OCI-LY7 (cell line): ENCODE measurements around the gene NOD2. TPM values are rescaled to one million over a fixed set of nuclear protein-coding genes. Genes with fewer than 3 reads are reported as not detected.

Source experiments
- BruUV-seq: library from RNA; stranded (reverse); fragments of 400-500 nt; replicated peaks from 2 replicates; lab custom pipeline; 2021; lab: Mats Ljungman, UMichigan
- CTCF ChIA-PET: fragments of 300-600 bp; sonication (Branson Sonifier 250); formaldehyde crosslinking; loops from one replicate; lab custom pipeline; 2022; ENCODE audit warnings: antibody characterized with exemption; ENCODE audit not compliant: unreplicated experiment; lab: Charles Lee
- POLR2A ChIA-PET: fragments of 300-600 bp; sonication (Branson Sonifier 250); formaldehyde crosslinking; loops from one replicate; lab custom pipeline; 2022; ENCODE audit warnings: antibody characterized with exemption; lab: Charles Lee
- DNase-seq: peaks from one replicate; pipeline ENCODE4 v3.0.0-alpha.2; 2015; ENCODE audit warnings: low spot score
- H2AFZ ChIP-seq: fragments of 200-600 bp; sonication (generic), shearing (Covaris generic); 2 replicates; pipeline ENCODE4 v1.6.1; 2014; ENCODE audit warnings: mild to moderate bottlenecking, antibody characterized with exemption, low read length, moderate library complexity
- H3K27ac ChIP-seq: fragments of 200-600 bp; sonication (generic); 2 replicates; pipeline ENCODE4 v1.5.1; 2014; ENCODE audit warnings: mixed run types, low read depth, mild to moderate bottlenecking, moderate library complexity, low read length, inconsistent platforms; ENCODE audit not compliant: poor library complexity, severe bottlenecking
- H3K36me3 ChIP-seq: fragments of 200-600 bp; sonication (generic); 2 replicates; pipeline ENCODE4 v1.6.1; 2014; ENCODE audit warnings: mild to moderate bottlenecking, antibody characterized with exemption, low read length, moderate library complexity, mixed read lengths; ENCODE audit not compliant: insufficient read depth
- H3K4me1 ChIP-seq: fragments of 200-600 bp; sonication (generic); 2 replicates; pipeline ENCODE4 v1.5.1; 2014; ENCODE audit warnings: mild to moderate bottlenecking, low read length; ENCODE audit not compliant: insufficient read depth, poor library complexity, severe bottlenecking
- H3K4me2 ChIP-seq: fragments of 200-600 bp; sonication (generic); 2 replicates; pipeline ENCODE4 v1.6.1; 2014; ENCODE audit warnings: mild to moderate bottlenecking, low read length
- H3K4me3 ChIP-seq: fragments of 200-600 bp; sonication (generic); 2 replicates; pipeline ENCODE4 v1.5.1; 2014; ENCODE audit warnings: mild to moderate bottlenecking, low read depth, low read length; ENCODE audit not compliant: poor library complexity, severe bottlenecking
- H3K79me2 ChIP-seq: fragments of 200-600 bp; sonication (generic); 2 replicates; pipeline ENCODE4 v1.6.1; 2016; ENCODE audit warnings: low read depth, mild to moderate bottlenecking, low read length, moderate library complexity, mixed read lengths; ENCODE audit not compliant: insufficient read depth
- H3K9me2 ChIP-seq: fragments of 200-600 bp; sonication (generic); 2 replicates; pipeline ENCODE4 v1.6.1; 2016; ENCODE audit warnings: mild to moderate bottlenecking, low read length, mixed read lengths; ENCODE audit not compliant: insufficient read depth
- H3K9me3 ChIP-seq: fragments of 200-600 bp; sonication (generic); 2 replicates; pipeline ENCODE4 v1.6.1; 2014; ENCODE audit warnings: mild to moderate bottlenecking, mixed run types, low read length, mixed read lengths
- H4K20me1 ChIP-seq: fragments of 200-600 bp; sonication (generic); 2 replicates; pipeline ENCODE4 v1.6.1; 2014; ENCODE audit warnings: mild to moderate bottlenecking, antibody characterized with exemption, low read length, moderate library complexity, mixed read lengths; ENCODE audit not compliant: insufficient read depth
- CTCF ChIP-seq: fragments of 200-600 bp; sonication (generic); conservative IDR thresholded peaks from 2 replicates; pipeline ENCODE4 v1.5.1; 2014; ENCODE audit warnings: mild to moderate bottlenecking, antibody characterized with exemption, low read length, moderate library complexity, mixed read lengths
- EZH2phosphoT487 ChIP-seq: fragments of 200-600 bp; sonication (generic); IDR thresholded peaks from 2 replicates; pipeline ENCODE4 v1.6.1; 2018; ENCODE audit warnings: low read depth, borderline replicate concordance, mild to moderate bottlenecking, mixed run types, antibody characterized with exemption, low read length, moderate library complexity, mixed read lengths
- intact Hi-C: fragments of 100-400 bp; cut with micrococcal nuclease; formaldehyde crosslinking; loops from one replicate; pipeline ENCODE4 v1.10.0; 2022; ENCODE audit not compliant: unreplicated experiment
- total RNA-seq, 2 experiments: library from RNA; depleted of rRNA in 1 of 2; stranded (reverse); fragments of >200 nt in 1 of 2; shearing (Covaris generic) in 1 of 2; gene quantifications; 2 replicates each; pipeline ENCODE4 v1.2.3, GENCODE V29; 2014 to 2022

NOD2 gene
- total RNA-seq, 2 experiments from 2014 or later: not detected

- Histone ChIP-seq H2AFZ (no peak overlapping the region), H3K4me3 (no peak overlapping the region), H3K36me3 (no peaks in the 10 kb centered on the region), H4K20me1 (no peaks in the 10 kb centered on the region), H3K4me1 (no peaks in the 10 kb centered on the region), H3K79me2 (no peaks in the 10 kb centered on the region), H3K27ac (no peak overlapping the region), H3K9me3 (peaks cover 14% of the 10 kb centered on the region; the same call in 1 of the 2 replicates), H3K4me2 (no peak overlapping the region), H3K9me2 (no peaks in the 10 kb centered on the region)
- POLR2A ChIA-PET: interaction anchor here (0.6 to 0.7 kb wide), 2 partner anchors 9 to 1773 kb away, joined by 3 to 10 read pairs; no protein-coding TSS in a partner anchor
- CTCF ChIA-PET: no interaction called here
- TF ChIP-seq EZH2phosphoT487 (no peak), CTCF (no peak)
- DNase-seq: no peak
- BruUV-seq: no TSS peak
- intact Hi-C loops: no loop called here
Measured at GRCh38 chr16:50702725-50703124, 9.3 kb downstream of the NOD2 start.

DNA sequence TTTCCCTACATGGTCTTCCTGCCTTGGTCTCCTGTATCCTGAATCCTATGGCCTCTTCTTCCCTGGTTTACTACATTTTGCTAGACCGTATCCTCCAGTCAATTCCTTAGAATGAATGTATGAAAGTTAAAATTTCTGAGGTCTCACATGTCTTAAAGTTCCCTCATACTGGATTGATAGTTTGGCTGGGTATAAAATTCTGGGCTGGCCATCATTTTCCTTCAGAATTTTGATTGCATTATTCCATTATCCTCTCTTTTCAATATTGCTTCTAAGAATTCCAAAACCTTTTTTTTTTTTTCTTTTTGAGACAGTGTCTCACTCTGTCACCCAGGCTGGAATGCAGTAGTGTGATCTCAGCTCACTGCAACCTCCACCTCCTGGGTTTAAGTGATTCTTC is 10.8 kb downstream of the NOD2 start:
- ChIA-PET CTCF (no interaction called here), POLR2A (no interaction called here)
- Histone ChIP-seq H3K4me1 (no peaks in the 10 kb centered on the region), H3K79me2 (no peaks in the 10 kb centered on the region), H3K9me2 (no peaks in the 10 kb centered on the region), H3K27ac (no peak overlapping the region), H3K4me2 (no peak overlapping the region), H3K36me3 (no peaks in the 10 kb centered on the region), H3K4me3 (no peak overlapping the region), H3K9me3 (peaks cover 14% of the 10 kb centered on the region; the same call in 1 of the 2 replicates), H2AFZ (no peak overlapping the region), H4K20me1 (no peaks in the 10 kb centered on the region)
- intact Hi-C loops: no loop called here
- TF ChIP-seq EZH2phosphoT487 (no peak), CTCF (no peak)
- DNase-seq: no peak
- BruUV-seq: no TSS peak

DNA sequence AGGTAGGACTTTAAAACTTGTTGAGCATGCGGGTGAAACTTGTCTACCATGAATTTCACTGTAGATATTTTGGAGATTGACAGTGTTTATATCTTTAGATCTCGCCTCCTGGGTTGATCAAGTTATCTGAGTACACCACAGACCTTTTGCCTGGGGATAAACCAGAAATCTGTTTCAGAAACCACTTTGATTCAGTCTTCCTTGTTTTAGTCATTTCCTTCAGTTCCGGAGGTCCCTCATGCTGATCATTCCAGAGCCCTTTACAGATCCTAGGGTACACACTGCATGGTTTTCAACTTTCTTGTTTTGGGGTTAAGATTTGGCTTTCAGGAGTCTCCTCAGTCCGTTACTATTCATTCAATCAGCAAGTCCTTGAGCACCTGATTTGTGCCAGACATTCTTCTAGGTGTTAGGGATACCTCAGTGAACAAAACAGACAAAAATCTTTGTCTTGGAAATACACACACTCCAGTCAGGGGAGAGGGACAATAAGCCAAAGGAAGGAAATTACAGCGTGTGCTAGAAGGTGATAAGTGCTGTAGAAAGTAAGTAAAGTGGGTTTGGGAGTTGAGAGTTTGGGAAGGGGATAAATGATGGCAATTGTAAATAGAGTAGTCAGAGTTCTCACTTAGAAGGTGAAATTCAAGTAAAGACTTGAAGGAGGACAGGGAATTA is 12.2 kb downstream of the NOD2 start:
- POLR2A ChIA-PET: no interaction called here
- Histone ChIP-seq H3K79me2 (no peaks in the 10 kb centered on the region), H3K4me2 (no peak overlapping the region), H3K9me3 (peaks cover 14% of the 10 kb centered on the region; the same call in 1 of the 2 replicates), H3K27ac (no peak overlapping the region), H3K36me3 (no peaks in the 10 kb centered on the region), H3K4me3 (no peak overlapping the region), H3K9me2 (no peaks in the 10 kb centered on the region), H2AFZ (no peak overlapping the region), H3K4me1 (no peaks in the 10 kb centered on the region), H4K20me1 (no peaks in the 10 kb centered on the region)
- no peak for TF ChIP-seq EZH2phosphoT487
- TF ChIP-seq CTCF: no peak
- CTCF ChIA-PET: no interaction called here
- intact Hi-C loops: no loop called here
- BruUV-seq: no TSS peak
- DNase-seq: no peak
